ELF-1 (cell line): ENCODE data around the gene CSF3.

Experiments used
- DNase-seq: peaks from one replicate; pipeline ENCODE4 v3.0.0-alpha.2; 2016; ENCODE audit warnings: low read depth, low spot score

The CSF3 gene, protein sequence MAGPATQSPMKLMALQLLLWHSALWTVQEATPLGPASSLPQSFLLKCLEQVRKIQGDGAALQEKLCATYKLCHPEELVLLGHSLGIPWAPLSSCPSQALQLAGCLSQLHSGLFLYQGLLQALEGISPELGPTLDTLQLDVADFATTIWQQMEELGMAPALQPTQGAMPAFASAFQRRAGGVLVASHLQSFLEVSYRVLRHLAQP

DNA sequence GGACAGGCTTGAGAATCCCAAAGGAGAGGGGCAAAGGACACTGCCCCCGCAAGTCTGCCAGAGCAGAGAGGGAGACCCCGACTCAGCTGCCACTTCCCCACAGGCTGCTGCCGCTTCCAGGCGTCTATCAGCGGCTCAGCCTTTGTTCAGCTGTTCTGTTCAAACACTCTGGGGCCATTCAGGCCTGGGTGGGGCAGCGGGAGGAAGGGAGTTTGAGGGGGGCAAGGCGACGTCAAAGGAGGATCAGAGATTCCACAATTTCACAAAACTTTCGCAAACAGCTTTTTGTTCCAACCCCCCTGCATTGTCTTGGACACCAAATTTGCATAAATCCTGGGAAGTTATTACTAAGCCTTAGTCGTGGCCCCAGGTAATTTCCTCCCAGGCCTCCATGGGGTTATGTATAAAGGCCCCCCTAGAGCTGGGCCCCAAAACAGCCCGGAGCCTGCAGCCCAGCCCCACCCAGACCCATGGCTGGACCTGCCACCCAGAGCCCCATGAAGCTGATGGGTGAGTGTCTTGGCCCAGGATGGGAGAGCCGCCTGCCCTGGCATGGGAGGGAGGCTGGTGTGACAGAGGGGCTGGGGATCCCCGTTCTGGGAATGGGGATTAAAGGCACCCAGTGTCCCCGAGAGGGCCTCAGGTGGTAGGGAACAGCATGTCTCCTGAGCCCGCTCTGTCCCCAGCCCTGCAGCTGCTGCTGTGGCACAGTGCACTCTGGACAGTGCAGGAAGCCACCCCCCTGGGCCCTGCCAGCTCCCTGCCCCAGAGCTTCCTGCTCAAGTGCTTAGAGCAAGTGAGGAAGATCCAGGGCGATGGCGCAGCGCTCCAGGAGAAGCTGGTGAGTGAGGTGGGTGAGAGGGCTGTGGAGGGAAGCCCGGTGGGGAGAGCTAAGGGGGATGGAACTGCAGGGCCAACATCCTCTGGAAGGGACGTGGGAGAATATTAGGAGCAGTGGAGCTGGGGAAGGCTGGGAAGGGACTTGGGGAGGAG is at the start of gene CSF3:
Gene CSF3 (plus strand): TSS at position 436 of the 993 bp plus-strand sequence. CDS start 35 bp downstream, at position 471.
- DNase-seq: no peak

DNA sequence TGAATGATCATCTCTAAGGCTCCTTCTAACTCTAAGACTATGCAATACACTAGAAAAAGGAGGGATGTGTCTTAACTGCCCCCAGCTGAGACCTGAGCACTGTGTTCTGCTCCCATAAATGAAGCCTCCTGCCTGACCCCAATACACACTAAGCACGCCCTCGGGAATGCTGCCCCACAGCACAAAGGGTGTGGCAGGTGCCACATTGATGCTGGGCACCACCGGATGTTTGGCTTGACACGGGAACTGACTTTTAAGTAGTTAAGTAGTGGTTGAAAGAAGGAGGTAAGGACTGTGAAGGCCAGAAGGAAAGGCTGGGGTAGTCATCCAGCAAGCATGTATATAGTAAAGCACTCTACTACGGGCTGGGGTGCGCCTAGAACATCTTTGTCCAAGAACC is 48.5 kb upstream of the CSF3 start:
- no peak for DNase-seq

DNA sequence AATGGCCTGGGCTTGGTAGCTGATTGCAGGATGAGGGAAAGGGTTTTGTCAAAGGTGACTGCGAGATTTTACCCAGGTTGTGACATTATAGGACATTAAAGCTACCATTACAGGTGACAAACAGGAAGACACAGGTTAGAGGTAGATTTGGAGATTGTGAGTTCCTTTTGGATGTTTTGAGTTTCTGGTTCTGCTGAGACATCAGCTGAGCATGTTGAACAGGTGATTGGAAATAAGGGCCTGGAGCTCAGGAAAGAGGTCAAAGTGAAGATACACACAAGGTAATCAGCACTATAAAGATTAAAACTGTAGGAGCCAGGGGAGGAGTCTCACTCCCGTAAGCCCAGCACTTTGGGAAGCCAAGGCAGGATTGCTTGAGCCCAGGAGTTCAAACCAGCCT is 46.5 kb upstream of the CSF3 start:
- DNase-seq: no peak

DNA sequence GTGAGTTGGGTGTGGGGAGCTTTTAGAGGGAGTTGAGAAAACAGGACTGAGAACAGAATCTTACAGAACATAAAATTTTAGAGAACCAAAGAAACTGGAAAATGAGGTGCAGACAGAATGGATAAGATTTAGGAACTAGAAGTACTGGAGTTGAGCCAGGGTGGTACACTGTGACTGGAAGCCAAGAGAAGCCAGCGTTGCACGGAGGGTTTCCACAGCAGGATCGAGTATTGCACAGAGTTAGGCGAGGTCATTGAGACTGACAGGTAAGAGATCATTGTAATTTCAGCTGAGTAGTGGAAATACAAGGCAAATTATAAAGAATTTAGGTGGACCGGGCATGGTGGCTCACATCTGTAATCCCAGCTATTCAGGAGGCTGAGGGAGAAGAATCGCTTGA is 45.9 kb upstream of the CSF3 start:
- DNase-seq: no peak

DNA sequence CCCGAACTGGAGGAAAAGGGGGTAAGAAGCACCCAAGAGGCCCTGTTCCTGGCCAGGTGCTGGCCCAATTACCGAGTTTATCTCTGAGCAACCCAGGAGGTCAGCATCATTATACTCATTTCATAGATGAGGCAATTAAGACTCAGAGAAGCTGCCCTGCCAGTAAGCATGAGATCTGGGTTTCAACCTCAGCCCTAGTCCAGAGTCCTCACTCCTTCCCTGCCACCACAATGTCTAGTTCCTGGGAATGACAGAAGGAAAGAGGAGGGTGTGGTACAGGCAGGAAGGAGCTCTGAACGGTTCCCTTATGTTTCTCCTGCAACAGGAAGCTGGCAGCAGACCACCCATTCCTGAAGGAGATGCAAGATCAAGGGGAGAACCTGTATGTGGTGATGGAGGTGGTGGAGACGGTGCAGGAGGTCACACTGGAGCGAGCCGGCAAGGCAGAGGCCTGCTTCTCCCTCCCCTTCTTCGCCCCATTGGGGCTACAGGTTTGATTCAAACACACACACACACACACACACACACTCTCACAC is 45.0 kb upstream of the CSF3 start:
- no peak for DNase-seq

DNA sequence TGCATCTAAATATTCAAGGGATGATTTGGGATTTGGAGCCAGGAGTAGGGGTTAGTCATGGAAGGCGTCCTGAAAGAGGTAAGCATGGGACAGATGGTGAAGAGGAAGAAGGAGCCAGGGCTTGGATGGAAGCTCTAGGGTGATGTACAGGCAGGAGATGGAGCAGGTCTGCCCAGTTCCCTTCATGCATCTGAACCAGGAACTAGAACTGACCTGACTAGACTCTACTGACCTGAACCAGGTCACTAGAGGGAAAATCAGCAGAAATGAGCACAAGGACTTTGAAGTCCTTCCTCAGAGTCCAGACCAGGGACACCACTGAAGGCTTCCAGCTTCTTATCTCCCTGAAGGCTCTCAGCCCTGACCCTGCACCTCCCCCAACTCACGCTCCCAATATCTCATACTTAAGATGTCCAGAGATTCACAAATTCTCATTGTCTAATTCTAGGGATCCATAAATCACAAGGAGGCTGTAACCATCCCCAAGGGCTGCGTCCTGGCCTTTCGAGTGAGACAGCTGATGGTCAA is 44.1 kb upstream of the CSF3 start:
- no peak for DNase-seq

DNA sequence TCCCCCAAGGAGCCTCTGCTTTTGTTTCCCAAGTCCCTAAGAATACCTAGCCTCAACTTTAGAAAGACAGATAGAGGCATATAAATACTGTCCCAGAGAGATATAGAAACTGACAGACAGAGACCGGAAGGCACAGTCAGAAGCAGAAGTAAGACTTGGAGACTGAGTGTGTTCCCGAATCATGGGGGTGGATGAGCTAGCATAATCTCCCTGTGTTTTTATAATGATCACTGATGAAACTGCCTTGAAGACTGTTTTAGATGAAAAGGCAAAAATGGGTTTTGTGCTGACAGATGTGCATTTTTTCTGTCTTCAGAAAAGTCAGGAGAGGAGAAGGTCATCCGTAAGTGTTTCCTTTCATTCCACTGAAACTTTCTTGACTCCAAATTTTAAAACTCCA is 43.0 kb upstream of the CSF3 start:
- DNase-seq: no peak

DNA sequence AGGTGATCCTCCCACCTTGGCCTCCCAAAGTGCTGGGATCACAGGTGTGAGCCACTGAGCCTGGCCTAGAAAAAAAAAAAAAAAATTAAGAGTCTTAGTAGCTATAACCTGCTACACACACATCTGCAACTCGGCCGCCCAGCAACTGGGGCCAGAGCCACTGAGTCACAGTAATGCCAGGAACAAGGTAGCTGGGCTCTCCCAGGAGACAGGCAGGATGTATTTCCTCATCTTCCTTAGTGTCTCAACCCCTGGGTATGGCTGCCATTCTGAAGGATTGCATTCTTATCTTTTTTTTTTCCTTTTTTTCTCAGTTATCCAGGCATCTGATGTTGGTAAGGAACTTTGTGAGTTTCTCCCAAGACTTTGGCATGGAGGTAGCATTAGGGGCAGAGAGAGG is 41.7 kb upstream of the CSF3 start:
- no peak for DNase-seq

DNA sequence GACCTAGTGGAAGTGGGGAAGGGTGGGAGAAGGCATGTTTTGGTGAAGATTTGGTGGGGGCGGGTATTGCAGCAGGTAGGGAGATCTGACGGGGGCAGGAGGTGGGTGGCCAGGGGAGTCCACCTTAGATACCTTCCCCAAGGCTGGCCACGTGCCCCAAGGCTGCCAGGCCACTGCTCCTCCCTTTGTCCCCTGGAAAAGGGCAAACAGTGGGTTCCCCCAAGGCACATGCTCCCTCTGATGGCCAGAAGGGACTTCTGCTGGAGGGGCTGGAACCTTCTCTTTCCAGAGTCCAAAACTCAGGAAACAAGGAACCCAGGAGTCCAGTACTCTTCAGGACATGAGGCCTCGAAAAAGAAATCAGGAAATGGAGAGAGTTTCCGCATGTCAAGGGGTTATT is 40.8 kb upstream of the CSF3 start:
- no peak for DNase-seq

DNA sequence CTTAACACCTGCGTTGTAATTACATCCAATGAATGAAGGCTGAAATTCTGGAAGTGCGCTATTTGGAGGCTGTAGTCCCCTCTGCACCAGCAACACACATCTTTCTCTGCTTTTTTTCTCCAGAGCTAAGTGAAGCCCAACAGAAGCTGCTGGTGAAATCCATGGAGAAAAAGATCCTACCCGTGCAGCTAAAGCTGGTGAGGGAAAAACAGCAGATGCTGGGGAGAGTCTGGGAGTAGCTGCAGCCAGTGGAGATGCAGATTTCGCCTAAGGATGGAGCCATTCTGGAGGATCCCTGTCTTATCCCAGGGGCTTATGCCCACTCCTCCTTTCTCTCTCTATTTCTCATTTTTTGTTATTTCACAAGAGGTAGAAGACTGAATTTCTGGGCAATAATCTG is 39.4 kb upstream of the CSF3 start:
- DNase-seq: no peak

DNA sequence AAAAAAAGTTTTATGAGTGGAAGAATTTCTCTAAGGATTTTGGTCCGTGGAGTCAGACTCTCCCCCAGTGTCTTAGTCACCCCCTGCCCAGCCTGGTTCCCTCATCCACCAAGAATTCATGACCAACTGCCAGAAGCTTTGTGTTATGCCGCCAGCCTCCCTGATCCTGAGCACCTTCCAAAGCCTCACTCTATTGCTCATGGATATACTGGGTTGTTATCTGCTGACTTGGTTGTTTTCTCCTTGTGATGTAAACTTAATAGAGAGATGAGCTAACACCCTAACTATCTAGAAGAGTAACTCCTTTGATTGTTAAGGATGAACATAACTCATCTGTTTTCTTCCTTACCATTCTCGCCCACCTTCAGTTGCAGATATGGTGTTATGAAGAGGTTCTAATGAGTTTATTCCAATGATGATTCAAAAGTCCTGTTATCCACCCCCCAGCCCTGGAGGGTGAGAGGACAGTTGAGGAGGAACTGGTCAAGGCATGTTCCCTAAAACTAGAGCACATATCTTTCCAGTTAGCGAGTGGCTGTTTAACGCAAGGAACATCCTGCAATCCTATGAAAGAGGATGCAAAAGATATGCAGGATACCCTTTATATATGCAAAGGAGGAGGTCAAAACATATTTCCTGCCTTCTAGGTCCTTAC is 36.1 kb upstream of the CSF3 start:
- DNase-seq: peak; percentile 35

DNA sequence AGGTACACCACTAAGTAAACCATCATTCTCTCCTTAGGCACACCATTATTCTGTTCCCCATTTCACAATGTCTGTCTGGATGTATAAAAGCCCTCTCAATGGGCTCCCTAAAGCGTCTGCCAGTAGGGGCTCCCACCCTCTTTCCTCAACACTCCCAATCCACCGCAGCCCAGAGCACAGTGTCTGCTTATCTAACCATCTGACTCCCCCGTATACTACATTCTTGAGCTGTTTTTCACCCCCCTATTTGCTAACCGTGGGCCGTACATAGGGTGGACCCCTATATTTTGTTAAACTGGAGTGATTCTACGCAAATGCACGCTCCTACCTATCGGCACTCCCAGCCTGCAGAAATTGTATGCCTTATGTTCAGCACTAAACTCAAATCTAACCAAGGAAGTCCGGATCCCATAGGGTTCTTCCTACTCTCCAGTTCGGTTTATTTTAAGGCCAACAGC is 35.3 kb upstream of the CSF3 start:
- no peak for DNase-seq

DNA sequence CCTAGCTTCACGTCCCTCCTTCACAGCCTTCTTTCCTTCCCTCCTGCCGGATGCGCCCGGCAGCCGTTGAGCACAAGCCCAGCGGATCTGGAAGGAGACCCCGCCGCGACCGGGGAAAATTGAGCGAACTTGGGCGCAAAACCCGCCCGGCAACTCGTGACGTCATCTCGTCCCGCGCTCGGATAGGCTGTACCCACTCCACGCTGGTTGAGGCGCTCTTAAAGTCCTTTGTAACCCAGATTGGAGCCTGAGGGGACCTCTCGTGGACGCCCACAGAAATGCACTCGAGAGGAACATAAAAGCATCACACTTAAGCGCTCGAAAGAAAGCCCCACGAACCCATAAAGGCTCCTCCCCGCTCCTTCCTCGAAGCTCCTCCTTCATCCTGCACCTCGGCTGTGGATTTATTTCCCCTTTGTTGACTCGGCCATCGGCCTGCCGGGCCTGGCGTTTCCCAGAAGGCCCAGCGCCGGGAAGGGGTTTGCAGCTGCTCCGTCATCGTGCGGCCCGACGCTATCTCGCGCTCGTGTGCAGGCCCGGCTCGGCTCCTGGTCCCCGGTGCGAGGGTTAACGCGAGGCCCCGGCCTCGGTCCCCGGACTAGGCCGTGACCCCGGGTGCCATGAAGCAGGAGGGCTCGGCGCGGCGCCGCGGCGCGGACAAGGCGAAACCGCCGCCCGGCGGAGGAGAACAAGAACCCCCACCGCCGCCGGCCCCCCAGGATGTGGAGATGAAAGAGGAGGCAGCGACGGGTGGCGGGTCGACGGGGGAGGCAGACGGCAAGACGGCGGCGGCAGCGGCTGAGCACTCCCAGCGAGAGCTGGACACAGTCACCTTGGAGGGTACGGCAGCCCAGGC is 34.7 kb upstream of the CSF3 start, which contains the start of gene PSMD3:
Gene PSMD3 (plus strand): TSS at position 457 of the 856 bp plus-strand sequence. CDS start 164 bp downstream, at position 621.
- peak; percentile 100 for DNase-seq

DNA sequence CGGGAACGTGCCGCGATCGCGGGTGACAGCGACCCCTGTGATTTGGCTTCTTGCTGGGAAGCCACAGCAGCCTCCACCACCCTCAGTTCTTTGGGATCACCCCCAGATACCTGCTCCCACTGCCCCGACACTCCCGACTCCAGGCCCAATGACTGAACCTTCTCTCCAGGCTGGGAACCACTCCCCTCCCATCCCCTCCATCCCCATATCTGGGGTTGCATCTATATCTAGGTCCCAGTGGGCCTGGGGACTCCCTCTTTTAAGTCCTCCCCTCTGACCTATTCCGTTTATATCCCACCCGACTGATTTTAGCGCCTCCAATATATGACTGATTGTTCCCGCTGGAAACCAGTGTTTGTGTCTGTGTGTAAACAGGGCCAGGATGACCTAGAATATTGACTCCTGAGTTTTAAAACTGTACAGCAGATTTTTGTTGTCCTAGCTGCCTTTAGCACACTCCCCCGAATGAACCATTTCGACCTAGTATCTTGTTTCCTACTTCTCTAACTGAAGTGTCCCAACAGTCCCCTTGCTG is 34.0 kb upstream of the CSF3 start:
- no peak for DNase-seq

DNA sequence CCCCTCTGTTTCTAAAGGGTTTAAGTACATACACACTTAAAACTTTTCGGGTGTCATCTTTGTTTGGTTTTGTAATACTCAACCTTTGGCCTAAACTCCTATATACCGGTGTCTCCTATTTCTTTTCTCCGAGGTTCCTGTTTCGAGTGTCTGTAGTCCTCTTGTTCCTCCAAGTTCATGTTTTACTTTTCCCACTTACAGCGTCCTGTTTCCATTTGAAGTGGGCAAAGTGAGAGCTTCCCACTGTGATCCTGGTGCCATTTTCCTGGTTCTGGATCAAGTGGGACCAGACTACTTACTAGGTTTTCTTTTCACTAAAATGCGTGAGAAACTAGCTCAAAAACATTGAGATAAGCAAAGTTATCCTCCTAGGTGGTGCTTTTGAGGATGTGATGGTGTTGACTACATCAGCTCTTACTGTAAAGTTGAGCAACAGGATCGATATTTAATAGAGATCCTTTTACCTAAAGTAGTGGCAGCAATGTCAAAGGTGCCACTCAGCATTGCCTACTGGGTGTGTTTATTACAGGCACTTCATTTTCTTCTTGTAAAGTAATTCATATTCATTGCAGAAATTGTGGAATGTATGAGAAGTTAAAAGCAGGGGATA is 33.4 kb upstream of the CSF3 start:
- no peak for DNase-seq

DNA sequence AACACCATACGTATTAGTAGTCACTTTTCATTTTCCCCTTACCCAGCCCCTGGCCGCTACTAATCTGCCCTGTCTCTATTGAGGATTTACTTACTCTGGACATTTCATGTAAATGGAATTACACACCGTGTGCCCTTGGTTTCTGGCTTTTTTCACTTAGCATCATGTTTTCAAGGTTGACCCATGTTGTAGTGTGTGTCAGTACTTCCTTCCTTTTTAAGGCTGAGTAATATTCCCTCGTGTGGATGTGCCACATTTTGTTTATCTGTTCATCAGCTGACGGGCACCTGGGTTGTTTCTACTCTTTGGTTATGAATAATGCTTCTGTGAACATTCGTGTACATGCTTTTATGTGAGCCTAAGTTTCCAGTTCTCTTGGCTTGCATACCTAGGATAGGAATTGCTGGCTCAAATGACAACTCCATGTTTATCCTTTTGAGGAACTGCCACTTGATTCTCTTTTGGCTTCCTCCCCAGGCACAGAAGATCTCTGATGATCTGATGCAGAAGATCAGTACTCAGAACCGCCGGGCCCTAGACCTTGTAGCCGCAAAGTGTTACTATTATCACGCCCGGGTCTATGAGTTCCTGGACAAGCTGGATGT is 26.9 kb upstream of the CSF3 start:
- no peak for DNase-seq

DNA sequence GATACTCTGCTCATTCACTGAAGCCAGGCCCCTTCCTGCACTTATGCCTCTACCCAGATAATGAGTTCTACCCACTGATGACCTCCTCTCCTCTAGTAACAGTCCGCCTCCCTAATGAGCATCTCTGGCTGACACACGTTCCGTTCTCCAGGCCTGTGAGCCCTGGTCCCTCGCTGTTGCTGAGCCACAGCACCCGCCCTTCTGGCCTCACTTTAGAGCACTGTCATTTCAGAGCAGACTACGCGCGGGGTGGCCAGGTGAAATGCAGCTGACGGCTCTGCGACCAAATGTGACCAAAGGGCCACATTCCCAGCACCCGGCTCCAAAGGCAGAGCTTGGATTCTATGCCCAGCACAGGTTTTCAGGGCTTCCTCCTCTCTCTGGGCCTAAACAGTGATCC is 20.8 kb upstream of the CSF3 start:
- no peak for DNase-seq

DNA sequence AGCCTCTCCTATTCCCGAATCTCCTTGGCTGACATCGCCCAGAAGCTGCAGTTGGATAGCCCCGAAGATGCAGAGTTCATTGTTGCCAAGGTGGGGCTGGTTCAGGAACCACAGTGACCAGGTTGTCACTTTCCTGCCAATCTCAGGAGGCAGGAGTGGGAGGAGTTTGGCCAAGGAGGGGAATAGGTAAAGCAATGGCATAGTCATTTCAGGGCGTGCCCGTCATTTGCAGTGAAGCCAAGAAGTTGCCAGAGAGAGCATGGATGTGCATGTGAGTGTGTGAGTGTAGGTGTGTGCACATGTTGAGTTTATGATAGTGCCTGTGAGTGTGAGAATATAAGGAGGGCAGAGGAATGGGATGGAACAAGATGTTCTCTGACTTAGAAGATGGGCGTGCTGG is 19.8 kb upstream of the CSF3 start:
- no peak for DNase-seq

DNA sequence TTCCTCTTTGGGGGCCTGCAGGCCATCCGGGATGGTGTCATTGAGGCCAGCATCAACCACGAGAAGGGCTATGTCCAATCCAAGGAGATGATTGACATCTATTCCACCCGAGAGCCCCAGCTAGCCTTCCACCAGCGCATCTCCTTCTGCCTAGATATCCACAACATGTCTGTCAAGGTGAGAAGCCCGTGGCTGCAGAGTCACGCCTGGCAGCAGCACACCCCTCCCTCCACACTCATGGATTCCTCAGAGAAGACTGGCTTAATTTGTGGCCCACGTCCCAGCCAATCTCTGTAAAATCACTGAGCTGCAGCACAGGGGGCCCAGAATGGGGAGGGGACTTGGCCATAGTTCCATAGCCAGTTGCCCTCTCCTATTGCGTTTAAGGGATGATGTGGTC is 19.1 kb upstream of the CSF3 start:
- no peak for DNase-seq

DNA sequence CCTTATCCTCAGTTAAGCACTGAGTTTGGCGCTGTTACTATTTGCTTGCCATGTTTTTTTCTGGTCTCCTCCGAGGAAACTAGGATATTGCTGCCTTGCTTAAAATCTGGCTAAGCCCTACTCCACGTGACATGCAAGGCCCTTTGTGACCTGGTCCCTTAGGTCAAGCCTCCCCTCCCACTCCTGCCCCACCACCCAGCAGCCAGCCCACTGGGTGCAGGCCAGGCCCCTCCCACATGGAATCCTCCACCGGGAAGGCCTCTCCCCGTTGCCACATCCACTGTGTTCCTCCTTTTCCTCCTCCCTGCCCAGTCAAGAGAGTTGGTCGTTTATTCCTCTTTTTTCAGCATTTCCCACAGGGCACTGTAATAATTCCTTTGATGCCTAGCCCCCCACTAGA is 18.4 kb upstream of the CSF3 start:
- no peak for DNase-seq
